Astrocyte (in vitro differentiated cells and primary cell): ENCODE measurements around the gene PRKCD.

Experiments used
- EZH2 ChIP-seq: IDR thresholded peaks from 2 replicates; pipeline ENCODE4 v1.6.1; 2012; ENCODE audit warnings: mild to moderate bottlenecking, low read length, inconsistent platforms; ENCODE audit not compliant: insufficient read depth
- TF ChIP-seq, protein P1 (sequence below): IDR thresholded peaks from 2 replicates; pipeline ENCODE4 v1.5.1; 2011; ENCODE audit warnings: low read depth, mild to moderate bottlenecking, inconsistent platforms, low read length, moderate library complexity; ENCODE audit not compliant: insufficient read depth

DNA sequence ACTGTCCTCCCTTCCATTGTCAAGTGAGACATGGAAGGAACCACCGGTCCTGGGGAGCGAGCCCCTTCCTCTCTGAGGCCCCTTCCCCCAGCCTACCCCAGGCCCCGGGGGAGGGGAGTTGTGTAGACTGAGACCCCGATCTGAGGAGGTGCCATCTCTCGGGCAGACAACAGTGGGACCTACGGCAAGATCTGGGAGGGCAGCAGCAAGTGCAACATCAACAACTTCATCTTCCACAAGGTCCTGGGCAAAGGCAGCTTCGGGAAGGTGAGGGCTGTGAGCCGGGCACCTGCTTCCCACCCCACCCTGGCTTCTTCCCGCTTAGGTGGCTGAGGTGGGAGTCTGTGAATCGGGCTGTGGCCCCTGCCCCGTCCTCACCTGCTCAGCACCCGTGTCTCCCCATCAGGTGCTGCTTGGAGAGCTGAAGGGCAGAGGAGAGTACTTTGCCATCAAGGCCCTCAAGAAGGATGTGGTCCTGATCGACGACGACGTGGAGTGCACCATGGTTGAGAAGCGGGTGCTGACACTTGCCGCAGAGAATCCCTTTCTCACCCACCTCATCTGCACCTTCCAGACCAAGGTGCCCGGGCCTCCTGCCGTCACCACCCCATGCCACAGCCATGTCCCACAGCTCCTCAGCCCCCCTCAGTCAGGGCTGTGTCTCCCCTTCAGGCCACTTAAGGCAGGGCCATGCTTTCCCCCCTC is 24.9 kb downstream of the PRKCD start:
- TF ChIP-seq, protein P1, sequence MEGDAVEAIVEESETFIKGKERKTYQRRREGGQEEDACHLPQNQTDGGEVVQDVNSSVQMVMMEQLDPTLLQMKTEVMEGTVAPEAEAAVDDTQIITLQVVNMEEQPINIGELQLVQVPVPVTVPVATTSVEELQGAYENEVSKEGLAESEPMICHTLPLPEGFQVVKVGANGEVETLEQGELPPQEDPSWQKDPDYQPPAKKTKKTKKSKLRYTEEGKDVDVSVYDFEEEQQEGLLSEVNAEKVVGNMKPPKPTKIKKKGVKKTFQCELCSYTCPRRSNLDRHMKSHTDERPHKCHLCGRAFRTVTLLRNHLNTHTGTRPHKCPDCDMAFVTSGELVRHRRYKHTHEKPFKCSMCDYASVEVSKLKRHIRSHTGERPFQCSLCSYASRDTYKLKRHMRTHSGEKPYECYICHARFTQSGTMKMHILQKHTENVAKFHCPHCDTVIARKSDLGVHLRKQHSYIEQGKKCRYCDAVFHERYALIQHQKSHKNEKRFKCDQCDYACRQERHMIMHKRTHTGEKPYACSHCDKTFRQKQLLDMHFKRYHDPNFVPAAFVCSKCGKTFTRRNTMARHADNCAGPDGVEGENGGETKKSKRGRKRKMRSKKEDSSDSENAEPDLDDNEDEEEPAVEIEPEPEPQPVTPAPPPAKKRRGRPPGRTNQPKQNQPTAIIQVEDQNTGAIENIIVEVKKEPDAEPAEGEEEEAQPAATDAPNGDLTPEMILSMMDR = no peak
- no peak for TF ChIP-seq EZH2
